Measurements from ENCODE around the gene NLRP9.
"Not testable (repeated sequence)": the region's sequence is repeated elsewhere in the genome, so short reads cannot be mapped to it uniquely, and the experiment has no call there.

NLRP9 gene

GRCh38 chr19:55738302-55738701 is at the start of gene NLRP9:
NLRP9 (minus strand) TSS chr19:55738402; CDS start chr19:55738374, 28 bp downstream.
- TF ChIP-seq CTCF (IDR thresholded peaks at IDR 0.05; ENCODE audit: insufficient read depth, low read depth, low read length, missing control alignments) = no peak

GRCh38 chr19:55781112-55781511 is 42.9 kb upstream of the NLRP9 start:
- DNase-seq (ENCODE audit: low read depth) = no peak
- no peak for TF ChIP-seq CTCF (IDR thresholded peaks at IDR 0.05; ENCODE audit: insufficient read depth, low read depth, low read length, missing control alignments)
- H3K4me3 ChIP-seq (ENCODE audit: low read length) = no peak overlapping the region

More at GRCh38 chr19:55738302-55738701, at the start of gene NLRP9:
- DNase-seq (ENCODE audit: low read depth) = no peak
- H3K4me3 ChIP-seq (ENCODE audit: low read length) = no peak within 1 kb of the TSS

- TF ChIP-seq CTCF (IDR thresholded peaks at IDR 0.05; ENCODE audit: insufficient read depth, low read depth, low read length, missing control alignments) = no peak
- DNase-seq (ENCODE audit: low read depth) = no peak
- H3K4me3 ChIP-seq (ENCODE audit: low read length) = no peak overlapping the region
Observed at GRCh38 chr19:55778331-55778730, 40.1 kb upstream of the NLRP9 start.

- no peak for DNase-seq (ENCODE audit: low read depth)
- no peak for TF ChIP-seq CTCF (IDR thresholded peaks at IDR 0.05; ENCODE audit: insufficient read depth, low read depth, low read length, missing control alignments)
- no peak overlapping the region for H3K4me3 ChIP-seq (ENCODE audit: low read length)
Observed at GRCh38 chr19:55777528-55777927, 39.3 kb upstream of the NLRP9 start.

- DNase-seq (ENCODE audit: low read depth); H3K4me3 ChIP-seq (ENCODE audit: low read length): not testable (repeated sequence)
Observed at GRCh38 chr19:55769632-55770031, 31.4 kb upstream of the NLRP9 start.

GRCh38 chr19:55768818-55769217 is 30.6 kb upstream of the NLRP9 start, which contains the start of gene RFPL4AL1:
RFPL4AL1 (plus strand) TSS chr19:55769118; CDS start chr19:55771805, 2,687 bp downstream.
- DNase-seq (ENCODE audit: low read depth); H3K4me3 ChIP-seq (ENCODE audit: low read length): not testable (repeated sequence)

GRCh38 chr19:55766466-55766865 is 28.3 kb upstream of the NLRP9 start:
- no peak for TF ChIP-seq CTCF (IDR thresholded peaks at IDR 0.05; ENCODE audit: insufficient read depth, low read depth, low read length, missing control alignments)
- H3K4me3 ChIP-seq (ENCODE audit: low read length) = no peak overlapping the region
- no peak for DNase-seq (ENCODE audit: low read depth)

- H3K4me3 ChIP-seq (ENCODE audit: low read length); DNase-seq (ENCODE audit: low read depth): not testable (repeated sequence)
Observed at GRCh38 chr19:55758797-55759196, 20.6 kb upstream of the NLRP9 start, which contains the start of gene RFPL4A. RFPL4A (plus strand) TSS chr19:55759097; CDS start chr19:55761801, 2,704 bp downstream.

GRCh38 chr19:55756808-55757207 is 18.6 kb upstream of the NLRP9 start:
- H3K4me3 ChIP-seq (ENCODE audit: low read length); DNase-seq (ENCODE audit: low read depth): not testable (repeated sequence)
